GM21528 (cell line): Measurements from ENCODE around the gene SHISAL1.
"Not testable (repeated sequence)": the region's sequence is repeated elsewhere in the genome, so short reads cannot be mapped to it uniquely, and the experiment has no call there.

Source experiments
- ATAC-seq: cut with Tn5 transposase; IDR thresholded peaks from one replicate; pipeline ENCODE4 v1.9.1; 2021; ENCODE audit warnings: mild to moderate bottlenecking, moderate library complexity; ENCODE audit not compliant: unreplicated experiment, low FRiP score

Gene SHISAL1

GRCh38 chr22:44244265-44244822 lies 68.4 kb downstream of the SHISAL1 start:
- no peak for ATAC-seq

GRCh38 chr22:44243761-44244160 lies 69.0 kb downstream of the SHISAL1 start:
- ATAC-seq = no peak

- no peak for ATAC-seq
Measured at GRCh38 chr22:44242946-44243724, 69.6 kb downstream of the SHISAL1 start.

- not testable (repeated sequence) for ATAC-seq
Measured at GRCh38 chr22:44241121-44241520, 71.6 kb downstream of the SHISAL1 start.

GRCh38 chr22:44237290-44237689 lies 75.5 kb downstream of the SHISAL1 start:
- ATAC-seq = no peak

- ATAC-seq = not testable (repeated sequence)
Measured at GRCh38 chr22:44234372-44234771, 78.4 kb downstream of the SHISAL1 start.

- ATAC-seq = no peak
Measured at GRCh38 chr22:44231233-44231632, 81.5 kb downstream of the SHISAL1 start.

DNA sequence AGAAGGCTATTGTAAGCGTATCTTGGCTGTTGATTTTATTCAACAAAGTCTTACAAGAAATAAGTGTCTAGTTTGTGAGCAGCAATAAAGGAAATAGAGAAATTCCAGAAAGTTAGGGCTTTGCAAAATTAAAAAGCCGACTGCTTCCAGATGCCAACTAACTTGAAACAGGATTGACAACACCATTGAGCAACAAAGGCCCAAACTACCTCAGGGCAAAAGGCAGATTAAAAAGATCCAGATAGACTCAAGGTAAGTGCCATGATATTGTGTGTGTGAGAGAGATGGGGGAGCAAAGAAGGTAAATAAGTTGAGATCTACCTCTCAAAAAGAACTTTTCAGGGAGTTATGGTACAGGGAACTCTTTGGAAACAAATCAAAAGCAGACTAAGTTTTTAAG lies 82.9 kb downstream of the SHISAL1 start:
- ATAC-seq = no peak

GRCh38 chr22:44229331-44229730 lies 83.4 kb downstream of the SHISAL1 start:
- ATAC-seq = no peak

DNA sequence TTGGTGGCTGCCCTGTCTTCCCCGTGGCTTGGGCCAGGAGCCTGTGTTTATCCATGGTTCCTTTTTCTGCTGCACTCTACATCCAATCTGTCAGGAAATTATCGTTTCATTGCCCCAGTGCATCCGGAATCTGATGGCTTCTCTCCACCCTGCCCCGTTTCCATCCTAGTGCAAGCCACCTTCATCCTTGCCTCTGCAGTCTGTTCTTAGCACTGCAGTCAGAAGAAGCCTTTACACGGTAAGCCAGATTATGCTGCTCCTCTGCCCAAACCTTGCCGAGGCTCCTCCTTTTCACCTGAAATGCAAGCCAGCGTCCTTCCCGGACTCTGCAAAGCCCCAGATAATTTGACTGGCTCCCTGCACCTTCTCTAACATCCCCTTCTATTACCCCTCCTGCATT lies 86.9 kb downstream of the SHISAL1 start:
- ATAC-seq = no peak

DNA sequence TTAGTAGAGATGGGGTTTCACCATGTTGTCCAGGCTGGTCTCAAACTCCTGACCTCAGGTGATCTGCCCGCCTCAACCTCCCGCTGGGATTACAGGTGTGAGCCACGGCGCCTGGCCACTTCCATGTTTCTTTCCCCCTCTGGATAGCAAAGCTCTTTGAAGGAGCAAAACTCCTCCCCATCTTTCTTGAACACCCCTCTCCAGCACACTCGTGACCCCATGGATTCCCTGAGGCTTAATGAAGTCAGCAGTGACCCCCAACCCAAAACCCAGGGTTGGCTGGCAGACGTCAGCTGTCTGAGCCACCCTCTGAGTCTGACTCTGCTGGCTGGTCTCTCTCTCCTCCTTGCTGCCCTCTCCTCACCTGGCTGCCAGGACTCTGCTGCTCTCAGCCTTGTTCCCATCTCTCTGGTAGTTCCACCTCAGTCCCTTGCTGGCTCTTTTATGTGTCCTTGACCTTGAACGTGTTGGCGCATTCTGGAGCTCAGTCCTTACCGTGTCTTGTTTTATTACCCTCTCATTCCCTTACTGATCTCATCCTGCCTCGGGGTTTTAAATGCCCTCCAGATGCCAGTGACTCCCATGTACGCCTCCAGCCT lies 87.6 kb downstream of the SHISAL1 start:
- ATAC-seq = no peak

DNA sequence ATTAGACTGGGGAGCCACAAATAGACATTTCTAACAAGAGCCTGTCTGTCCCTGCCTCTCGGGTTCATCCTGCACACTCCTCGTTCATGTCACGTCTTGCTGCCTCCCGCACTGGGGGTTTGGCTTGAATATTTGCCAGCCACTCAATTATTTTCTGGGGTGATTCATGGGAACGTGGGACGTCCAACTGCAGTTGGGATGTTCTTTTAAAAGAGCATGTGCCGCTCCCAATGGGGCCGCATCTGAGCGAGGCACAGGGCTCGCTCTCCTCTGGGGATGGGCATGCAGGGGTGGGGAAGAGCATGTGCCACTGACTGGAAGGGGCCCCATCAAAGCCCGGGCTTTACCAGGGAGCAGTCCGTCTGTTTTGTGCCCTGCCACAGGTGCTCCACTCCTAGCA lies 88.6 kb downstream of the SHISAL1 start:
- no peak for ATAC-seq

DNA sequence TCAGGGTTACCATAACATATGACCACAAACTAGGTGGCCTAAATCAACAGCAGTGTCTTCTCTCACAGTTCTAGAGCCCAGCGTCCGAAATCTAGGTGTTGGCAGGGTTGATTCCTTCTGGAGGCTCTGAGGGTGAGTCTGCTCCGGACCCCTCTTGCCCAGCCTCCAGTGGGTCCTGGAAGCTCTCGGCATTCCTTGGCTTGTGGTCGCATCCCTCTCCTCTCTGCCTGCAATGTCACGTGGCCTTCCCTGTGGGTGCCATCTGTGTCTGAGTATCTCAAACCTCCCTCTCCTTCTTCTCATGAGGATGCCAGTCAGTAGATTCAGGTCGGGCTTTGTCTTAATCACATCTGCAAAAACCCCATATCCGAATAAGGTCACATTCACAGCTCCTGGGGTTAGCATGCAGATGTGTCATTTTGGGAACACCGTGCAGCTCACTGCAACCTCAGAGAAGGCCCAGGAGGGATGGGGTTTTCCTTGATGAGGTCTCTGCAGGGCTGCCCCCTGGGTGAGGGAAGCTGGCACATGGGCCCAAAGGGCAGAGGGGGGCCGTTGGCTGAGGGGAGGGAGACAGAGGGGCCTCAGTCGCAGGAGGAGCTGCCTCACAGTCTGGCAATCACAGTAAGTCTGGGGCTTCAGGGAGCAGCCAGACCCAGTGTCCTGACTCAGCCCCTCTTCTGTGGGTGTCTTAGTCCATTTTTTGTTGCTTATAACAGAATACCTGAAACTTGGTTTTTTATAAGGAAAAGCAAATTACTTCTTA lies 90.9 kb downstream of the SHISAL1 start:
- ATAC-seq = no peak

DNA sequence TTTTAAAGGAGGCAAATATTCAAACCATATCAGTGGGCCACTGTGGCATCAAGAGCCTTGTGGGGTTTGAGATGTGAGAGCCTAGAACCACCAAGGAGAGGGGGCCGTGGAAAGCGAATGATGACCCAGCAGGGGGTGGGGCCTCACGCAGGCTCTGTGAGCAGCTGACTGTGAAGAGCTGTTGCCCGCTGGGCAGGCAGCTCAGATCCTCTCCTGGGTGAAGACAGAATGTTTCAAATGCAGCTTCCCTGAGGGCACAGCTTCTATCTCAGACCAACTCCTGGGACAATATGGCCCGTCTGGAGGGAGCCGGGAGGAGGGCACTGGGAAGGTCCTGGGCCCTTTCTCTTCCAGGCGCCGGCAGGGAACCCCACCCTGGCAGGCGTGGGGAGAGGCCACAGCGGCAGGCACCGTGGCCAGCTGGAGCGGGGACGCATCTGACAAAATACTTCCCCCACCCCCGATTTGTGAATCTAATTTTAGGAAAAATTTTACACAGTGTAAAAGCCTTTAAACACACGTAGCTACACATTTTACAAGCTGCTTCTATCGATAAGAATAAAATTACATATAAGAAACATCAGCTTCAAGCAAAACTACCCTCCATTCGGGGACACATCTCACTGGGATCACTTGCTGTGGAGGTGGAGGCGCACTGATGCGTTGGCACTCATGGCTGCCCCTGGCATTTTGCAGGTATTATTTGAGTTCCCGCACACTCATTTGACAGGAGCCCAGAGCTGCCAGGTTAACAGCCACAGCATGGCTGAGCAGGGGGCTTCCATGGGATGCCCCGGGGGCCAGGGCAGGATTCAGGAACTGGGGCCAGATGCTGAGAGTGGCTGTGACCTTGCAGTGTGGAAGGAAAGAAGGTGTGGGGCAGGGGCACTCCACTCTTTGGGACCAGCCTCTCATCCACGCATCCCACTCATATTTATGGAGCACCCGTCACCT lies 91.7 kb downstream of the SHISAL1 start:
- no peak for ATAC-seq

DNA sequence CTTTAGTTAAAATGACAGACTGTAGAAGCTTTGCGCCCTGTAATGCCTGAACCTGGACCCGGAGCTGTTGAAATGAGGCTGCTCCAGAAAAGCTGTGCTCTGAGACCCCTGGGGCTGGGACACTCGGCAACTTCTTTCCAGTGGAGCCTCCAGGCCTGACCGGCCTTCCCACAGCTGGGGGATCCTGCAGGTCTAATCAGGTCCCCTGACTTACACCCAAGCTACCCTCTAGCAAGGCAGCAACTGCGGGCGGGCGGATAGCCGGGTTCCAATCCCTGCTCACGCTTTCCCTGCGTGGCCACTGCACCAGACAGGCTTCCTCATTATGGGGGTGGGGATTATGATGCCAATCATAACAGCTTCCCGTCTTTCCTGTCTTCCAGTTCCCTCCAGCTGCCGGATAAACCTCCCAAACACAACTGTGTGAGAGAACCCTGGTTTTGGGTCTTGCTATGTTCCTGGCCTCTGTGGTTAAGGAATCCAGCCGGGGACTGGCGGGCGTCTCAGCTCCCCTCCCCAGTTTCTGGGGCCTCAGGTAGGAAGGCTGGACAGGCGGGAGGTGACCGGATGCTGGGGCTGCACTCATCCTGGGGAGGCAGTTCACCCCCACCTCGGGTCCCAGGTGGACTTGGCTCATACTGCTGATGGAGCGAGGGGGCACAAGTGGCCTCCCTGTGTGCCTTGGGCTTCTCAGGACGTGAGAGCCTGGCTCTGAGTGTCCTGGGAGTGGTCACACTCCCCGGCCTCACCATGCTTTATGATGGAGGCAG lies 93.5 kb downstream of the SHISAL1 start:
- no peak for ATAC-seq

DNA sequence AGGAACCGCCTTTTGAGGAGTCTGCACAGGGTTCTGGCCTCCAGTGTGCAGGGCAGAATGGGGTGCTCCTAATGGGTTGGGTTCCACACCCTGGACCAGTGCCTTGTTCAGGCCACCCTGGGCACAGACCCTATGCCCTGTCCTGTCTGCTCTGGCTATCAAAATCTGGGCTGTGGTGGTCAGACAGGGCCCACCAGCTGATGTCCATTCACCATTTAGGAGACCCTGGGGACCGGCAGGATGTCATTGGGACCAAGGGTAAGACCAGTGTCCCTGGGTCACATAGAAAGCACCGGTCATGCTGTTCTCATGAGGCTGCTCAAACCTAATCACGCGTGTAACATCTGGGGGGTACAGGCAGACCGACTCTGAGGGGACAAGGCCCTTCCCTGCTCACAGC lies 94.7 kb downstream of the SHISAL1 start:
- no peak for ATAC-seq

DNA sequence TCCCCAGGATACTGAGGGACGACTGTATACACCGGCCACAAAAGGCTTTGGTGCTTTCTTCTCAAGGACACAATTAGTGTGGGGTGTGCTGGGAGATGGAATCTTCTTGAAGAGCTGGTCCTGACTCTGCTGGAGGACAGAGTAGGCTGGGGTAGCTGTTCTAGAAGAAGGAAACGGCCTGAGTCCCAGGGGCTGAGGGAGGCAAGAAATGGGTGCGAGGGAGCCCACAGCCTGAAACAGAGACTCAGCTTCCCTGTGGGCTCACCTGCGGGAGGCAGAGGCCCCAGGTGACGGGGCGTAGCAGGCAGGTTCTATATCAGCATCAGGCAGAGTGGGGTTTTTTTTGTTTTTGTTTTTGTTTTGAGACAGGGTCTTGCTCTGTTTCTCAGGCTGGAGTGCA lies 95.4 kb downstream of the SHISAL1 start:
- no peak for ATAC-seq

DNA sequence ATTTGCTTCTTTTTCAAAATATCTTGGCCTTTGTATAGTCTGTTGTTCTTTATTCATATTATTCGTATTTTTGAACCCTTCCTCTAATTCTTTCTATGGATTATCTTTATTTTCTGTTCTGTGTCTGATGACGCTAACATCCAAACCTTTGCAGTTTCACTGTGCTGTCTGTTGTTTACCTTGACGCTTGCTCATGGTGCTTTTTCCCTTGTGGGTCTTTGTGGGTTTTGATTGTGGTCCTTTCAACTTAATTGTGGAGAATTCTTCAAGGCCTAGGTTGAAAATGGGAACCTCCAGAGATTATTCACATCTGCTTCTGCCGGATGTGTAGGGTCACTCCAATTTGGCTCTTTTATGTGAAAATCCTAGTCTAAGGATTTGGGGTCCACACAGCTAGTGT lies 97.5 kb downstream of the SHISAL1 start:
- no peak for ATAC-seq

DNA sequence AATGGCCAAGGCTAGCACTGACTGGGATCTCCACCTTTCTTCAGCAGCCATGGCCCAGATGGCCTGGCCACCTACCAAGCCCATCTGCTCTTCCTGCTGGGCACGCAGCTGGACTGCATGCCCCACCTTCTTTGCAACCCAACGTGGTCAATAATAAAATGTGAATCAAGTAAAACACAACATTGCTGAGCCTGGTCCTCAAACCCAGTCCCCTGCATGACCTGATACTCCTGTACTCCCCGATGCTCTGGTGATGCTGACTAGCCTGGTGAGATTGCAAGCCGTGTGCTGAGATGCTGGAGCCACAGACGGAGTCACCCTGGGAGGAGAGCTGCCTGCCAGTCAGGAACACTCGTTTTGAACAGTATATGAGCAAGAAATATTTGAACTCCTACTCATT lies 98.0 kb downstream of the SHISAL1 start:
- ATAC-seq = no peak
